GM12874 (cell line): ENCODE data around the gene DIDO1.

Source experiments
- CTCF ChIP-seq: IDR thresholded peaks from 2 replicates; pipeline ENCODE4 v1.5.1; 2011; ENCODE audit warnings: low read depth, mild to moderate bottlenecking, control low read depth, low read length, moderate library complexity; ENCODE audit not compliant: insufficient read depth

Gene DIDO1

GRCh38 chr20:62856931-62857619 lies 69.2 kb downstream of the DIDO1 start:
- no peak for TF ChIP-seq CTCF

- no peak for TF ChIP-seq CTCF
Measured at GRCh38 chr20:62855120-62855519, 71.2 kb downstream of the DIDO1 start.

- TF ChIP-seq CTCF = no peak
Measured at GRCh38 chr20:62854121-62854520, 72.2 kb downstream of the DIDO1 start.

DNA sequence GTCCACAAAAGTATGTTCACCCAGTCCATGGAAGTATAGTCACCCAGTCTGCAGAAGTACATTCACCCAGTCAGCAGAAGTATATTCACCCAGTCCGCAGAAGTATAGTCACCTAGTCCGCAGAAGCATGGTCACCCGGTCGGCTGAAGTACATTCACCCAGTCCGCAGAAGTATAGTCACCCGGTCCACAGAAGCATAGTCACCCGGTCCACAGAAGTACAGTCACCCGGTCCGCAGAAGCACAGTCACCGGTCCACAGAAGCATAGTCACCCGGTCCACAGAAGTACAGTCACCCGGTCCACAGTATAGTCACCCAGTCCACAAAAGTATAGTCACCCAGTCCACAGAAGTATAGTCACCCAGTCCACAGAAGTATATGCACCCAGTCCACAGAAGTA lies 73.5 kb downstream of the DIDO1 start:
- TF ChIP-seq CTCF = no peak

DNA sequence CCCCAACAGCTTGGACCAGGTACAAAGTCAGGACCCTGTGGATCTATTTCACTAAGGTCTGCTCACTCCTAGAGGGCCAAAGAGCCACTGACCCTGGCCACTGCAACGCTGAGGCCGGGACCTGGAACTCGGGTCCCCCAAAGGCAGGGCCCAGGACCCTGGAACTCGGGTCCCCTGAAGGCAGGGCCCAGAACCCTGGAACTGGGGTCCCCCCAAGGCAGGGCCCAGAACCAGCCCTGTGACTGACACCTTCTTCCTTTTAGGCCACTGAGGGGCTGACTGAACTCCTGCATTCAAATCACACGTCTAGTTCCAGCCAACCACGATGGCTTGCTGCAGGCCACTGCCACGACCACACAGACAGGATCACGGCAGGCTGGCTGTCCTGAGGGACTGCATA lies 74.1 kb downstream of the DIDO1 start:
- no peak for TF ChIP-seq CTCF

GRCh38 chr20:62850333-62850974 lies 75.9 kb downstream of the DIDO1 start:
- TF ChIP-seq CTCF = no peak

- no peak for TF ChIP-seq CTCF
Measured at GRCh38 chr20:62849431-62849830, 76.9 kb downstream of the DIDO1 start.
